Activated T-cell treated with anti-CD3 and anti-CD28 coated beads, Interleukin-2, amount 50 U/mL, for 24 hours (primary cell): ENCODE results near the gene THSD7B.
"Not testable (repeated sequence)": the region's sequence is repeated elsewhere in the genome, so short reads cannot be mapped to it uniquely, and the experiment has no call there.

Experiments
- DNase-seq: peaks from one replicate; pipeline ENCODE4 v3.0.0-alpha.2; 2020
- H3K27ac Mint-ChIP-seq: 2 replicates; pipeline ENCODE4 v1.8.0; 2020; ENCODE audit warnings: mild to moderate bottlenecking, mixed read lengths
- H3K27me3 Mint-ChIP-seq: 2 replicates; pipeline ENCODE4 v1.8.0; 2020; ENCODE audit warnings: mixed read lengths
- H3K36me3 Mint-ChIP-seq: 2 replicates; pipeline ENCODE4 v1.8.0; 2020; ENCODE audit warnings: low read depth, mixed read lengths
- H3K4me1 Mint-ChIP-seq: 2 replicates; pipeline ENCODE4 v1.8.0; 2020; ENCODE audit warnings: low read depth, mixed read lengths
- H3K4me3 Mint-ChIP-seq: 2 replicates; pipeline ENCODE4 v1.8.0; 2020; ENCODE audit warnings: mild to moderate bottlenecking, moderate library complexity, mixed read lengths
- H3K9me3 Mint-ChIP-seq: 2 replicates; pipeline ENCODE4 v1.8.0; 2020; ENCODE audit warnings: mixed read lengths

THSD7B gene

GRCh38 chr2:136765256-136766072 lies at the start of gene THSD7B:
Gene THSD7B (plus strand): TSS chr2:136765545. CDS start chr2:136882179, 116,634 bp downstream.
- H3K27me3 Mint-ChIP-seq = peaks cover 74% of the 10 kb centered on the region
- H3K36me3 Mint-ChIP-seq = no peaks in the 10 kb centered on the region
- no peak within 1 kb of the TSS for H3K27ac Mint-ChIP-seq
- H3K4me3 Mint-ChIP-seq = peak within 1 kb of the TSS; percentile 30
- no peak for DNase-seq
- H3K9me3 Mint-ChIP-seq = no peaks in the 10 kb centered on the region
- peaks cover 14% of the 10 kb centered on the region for H3K4me1 Mint-ChIP-seq

DNA sequence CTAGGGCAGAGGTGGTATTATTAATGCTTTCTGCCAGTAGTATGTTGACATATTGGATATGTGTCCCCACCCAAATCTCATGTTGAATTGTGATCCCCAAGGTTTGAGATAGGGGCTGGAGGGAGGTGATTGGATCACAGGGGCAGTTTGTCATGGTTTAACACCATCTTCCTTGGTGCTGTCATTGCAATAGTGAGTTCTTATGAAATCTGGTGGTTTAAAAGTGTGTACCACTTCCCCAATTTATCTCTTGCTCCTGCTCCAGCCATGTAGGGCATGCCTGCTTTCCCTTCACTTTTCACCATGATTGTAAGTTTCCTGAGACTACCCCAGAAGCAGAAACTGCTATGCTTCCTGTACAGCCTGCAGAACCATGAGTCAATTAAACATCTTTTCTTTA lies 47.1 kb upstream of the THSD7B start:
- H3K27ac Mint-ChIP-seq = no peak overlapping the region
- no peaks in the 10 kb centered on the region for H3K4me1 Mint-ChIP-seq
- H3K4me3 Mint-ChIP-seq = no peak overlapping the region

GRCh38 chr2:136727973-136728699 lies 37.2 kb upstream of the THSD7B start:
- H3K27ac Mint-ChIP-seq = no peak overlapping the region
- no peaks in the 10 kb centered on the region for H3K36me3 Mint-ChIP-seq
- H3K4me3 Mint-ChIP-seq = no peak overlapping the region
- peaks cover 4% of the 10 kb centered on the region for H3K27me3 Mint-ChIP-seq
- no peaks in the 10 kb centered on the region for H3K9me3 Mint-ChIP-seq
- no peak for DNase-seq
- H3K4me1 Mint-ChIP-seq = no peaks in the 10 kb centered on the region

More for the DNA sequence above, 47.1 kb upstream of the THSD7B start:
- H3K36me3 Mint-ChIP-seq = no peaks in the 10 kb centered on the region
- peaks cover 3% of the 10 kb centered on the region for H3K9me3 Mint-ChIP-seq
- DNase-seq = no peak
- no peaks in the 10 kb centered on the region for H3K27me3 Mint-ChIP-seq

- peaks cover 4% of the 10 kb centered on the region for H3K27me3 Mint-ChIP-seq
- no peaks in the 10 kb centered on the region for H3K36me3 Mint-ChIP-seq
- H3K4me3 Mint-ChIP-seq = no peak overlapping the region
- DNase-seq = no peak
- no peaks in the 10 kb centered on the region for H3K9me3 Mint-ChIP-seq
- no peak overlapping the region for H3K27ac Mint-ChIP-seq
- H3K4me1 Mint-ChIP-seq = no peaks in the 10 kb centered on the region
Observed at GRCh38 chr2:136736236-136736635, 29.1 kb upstream of the THSD7B start.

DNA sequence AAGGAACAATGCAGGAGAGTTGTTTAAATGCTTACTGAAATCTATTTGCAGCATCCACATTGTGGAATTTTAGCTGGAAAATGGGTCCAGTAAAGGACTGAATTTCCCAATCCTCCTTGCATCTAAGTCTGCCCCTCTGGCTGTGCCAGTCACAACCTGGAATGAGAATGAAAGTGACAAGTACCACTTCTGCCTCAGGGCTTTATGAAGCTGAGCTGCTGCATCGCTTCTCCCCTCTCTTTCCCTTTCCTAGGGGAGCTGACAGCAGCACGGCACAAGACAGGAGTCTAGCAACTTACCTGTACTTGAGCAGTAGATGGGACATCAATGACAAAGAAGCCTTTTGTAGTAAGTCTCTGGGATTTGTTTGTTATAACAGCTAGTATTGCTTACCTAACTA lies 27.3 kb upstream of the THSD7B start:
- H3K4me3 Mint-ChIP-seq = no peak overlapping the region
- H3K36me3 Mint-ChIP-seq = no peaks in the 10 kb centered on the region
- H3K27ac Mint-ChIP-seq = no peak overlapping the region
- H3K4me1 Mint-ChIP-seq = no peaks in the 10 kb centered on the region
- no peaks in the 10 kb centered on the region for H3K9me3 Mint-ChIP-seq
- no peak for DNase-seq
- H3K27me3 Mint-ChIP-seq = peaks cover 4% of the 10 kb centered on the region

GRCh38 chr2:136741471-136741870 lies 23.9 kb upstream of the THSD7B start:
- no peak for DNase-seq
- H3K36me3 Mint-ChIP-seq = no peaks in the 10 kb centered on the region
- H3K9me3 Mint-ChIP-seq = no peaks in the 10 kb centered on the region
- H3K27ac Mint-ChIP-seq = no peak overlapping the region
- no peak overlapping the region for H3K4me3 Mint-ChIP-seq
- H3K27me3 Mint-ChIP-seq = peaks cover 14% of the 10 kb centered on the region
- no peaks in the 10 kb centered on the region for H3K4me1 Mint-ChIP-seq

GRCh38 chr2:136750065-136750464 lies 15.3 kb upstream of the THSD7B start:
- Mint-ChIP-seq H3K9me3 (no peaks in the 10 kb centered on the region), H3K27ac (no peak overlapping the region), H3K4me3 (no peak overlapping the region), H3K4me1 (no peaks in the 10 kb centered on the region), H3K27me3 (peaks cover under 1% of the 10 kb centered on the region), H3K36me3 (no peaks in the 10 kb centered on the region)
- no peak for DNase-seq

DNA sequence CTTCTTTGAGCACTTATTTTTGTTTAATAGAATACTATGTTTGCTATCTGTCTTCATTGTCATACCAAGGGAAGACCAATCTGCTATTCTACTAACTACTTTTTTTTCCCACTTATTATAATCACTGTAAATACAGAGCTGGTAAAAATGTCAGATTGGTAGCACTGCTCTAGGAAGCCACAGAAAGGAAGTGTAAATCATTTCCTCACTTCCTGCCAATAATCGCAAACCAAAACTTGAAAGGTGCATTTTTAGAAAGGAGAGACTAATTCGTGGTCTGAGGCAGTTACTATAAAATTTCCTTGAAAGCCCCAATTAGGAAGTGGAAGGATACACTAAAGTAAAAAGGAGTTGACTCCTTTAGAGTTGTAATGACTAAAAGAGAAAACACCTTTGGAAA lies 13.9 kb upstream of the THSD7B start:
- Mint-ChIP-seq H3K4me1 (no peaks in the 10 kb centered on the region), H3K9me3 (no peaks in the 10 kb centered on the region), H3K36me3 (no peaks in the 10 kb centered on the region), H3K27me3 (peaks cover 2% of the 10 kb centered on the region), H3K27ac (no peak overlapping the region), H3K4me3 (no peak overlapping the region)
- no peak for DNase-seq

DNA sequence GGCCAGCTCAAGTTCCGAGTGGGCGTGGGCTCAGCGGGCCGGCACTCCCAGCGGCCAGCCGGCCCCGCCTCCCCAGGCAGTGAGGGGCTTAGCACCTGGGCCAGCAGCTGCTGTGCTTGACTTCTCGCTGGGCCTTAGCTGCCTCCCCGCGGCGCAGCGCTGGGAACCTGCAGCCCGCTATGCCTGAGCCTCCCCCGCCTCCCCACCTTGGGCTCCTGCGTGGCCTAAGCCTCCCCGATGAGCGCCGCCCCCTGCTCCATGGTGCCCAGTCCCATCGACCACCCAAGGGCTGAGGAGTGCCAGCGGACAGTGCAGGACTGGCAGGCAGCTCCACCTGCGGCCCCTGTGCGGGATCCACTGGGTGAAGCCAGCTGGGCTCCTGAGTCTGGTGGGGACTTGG lies 6.8 kb upstream of the THSD7B start:
- not testable (repeated sequence) for H3K36me3 Mint-ChIP-seq, DNase-seq, H3K4me1 Mint-ChIP-seq, H3K4me3 Mint-ChIP-seq, H3K9me3 Mint-ChIP-seq, H3K27ac Mint-ChIP-seq
- peaks cover 34% of the 10 kb centered on the region for H3K27me3 Mint-ChIP-seq

GRCh38 chr2:136764452-136765255 lies 691 bp upstream of the THSD7B start:
- no peaks in the 10 kb centered on the region for H3K36me3 Mint-ChIP-seq
- DNase-seq = no peak
- peaks cover 14% of the 10 kb centered on the region for H3K4me1 Mint-ChIP-seq
- no peak overlapping the region for H3K27ac Mint-ChIP-seq
- H3K4me3 Mint-ChIP-seq = peak overlapping the region; percentile 21
- no peaks in the 10 kb centered on the region for H3K9me3 Mint-ChIP-seq
- peaks cover 75% of the 10 kb centered on the region for H3K27me3 Mint-ChIP-seq

DNA sequence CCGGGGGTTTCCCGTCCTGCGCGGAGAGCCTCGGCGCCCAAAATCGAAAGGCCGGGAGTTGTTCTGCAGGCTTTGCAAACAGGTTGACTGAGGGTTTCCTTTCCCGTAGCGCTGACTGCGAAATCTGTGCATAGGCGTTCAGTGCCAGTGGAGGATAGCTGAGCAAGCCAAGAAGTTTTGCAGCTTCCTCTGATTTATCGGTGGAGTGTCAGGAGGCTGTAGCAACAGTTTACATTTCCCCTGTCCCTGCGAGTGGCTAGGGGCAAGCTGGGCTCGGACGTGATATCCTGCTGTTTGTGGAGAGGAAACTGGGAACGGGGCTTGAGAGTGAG lies 694 bp downstream of the THSD7B start:
- DNase-seq = no peak
- Mint-ChIP-seq H3K36me3 (no peaks in the 10 kb centered on the region), H3K4me1 (peaks cover 14% of the 10 kb centered on the region), H3K27ac (no peak overlapping the region), H3K4me3 (no peak overlapping the region), H3K9me3 (no peaks in the 10 kb centered on the region), H3K27me3 (peaks cover 70% of the 10 kb centered on the region)

DNA sequence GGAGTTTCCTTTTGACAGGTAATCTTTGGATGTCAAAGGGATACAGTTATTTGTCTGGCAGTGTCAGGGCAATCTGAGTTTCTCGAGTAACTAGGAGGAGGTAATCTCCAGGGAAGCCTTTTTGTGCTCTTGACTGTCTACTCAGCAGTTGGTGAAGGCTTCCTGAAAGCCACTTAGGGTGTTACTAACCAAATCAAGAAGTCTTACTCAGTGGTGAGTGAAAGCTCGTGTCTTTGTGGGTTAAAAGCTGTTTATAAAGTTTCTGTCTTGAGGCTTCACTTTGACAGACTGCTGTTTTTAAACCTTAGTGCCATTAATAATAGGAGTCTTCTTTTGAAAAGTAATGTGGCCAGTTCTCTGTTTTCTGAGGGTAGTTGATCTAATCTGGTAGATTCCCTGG lies 1.7 kb downstream of the THSD7B start:
- peaks cover 68% of the 10 kb centered on the region for H3K27me3 Mint-ChIP-seq

GRCh38 chr2:136769871-136770270 lies 4.5 kb downstream of the THSD7B start:
- Mint-ChIP-seq H3K27me3 (peaks cover 43% of the 10 kb centered on the region), H3K36me3 (no peaks in the 10 kb centered on the region), H3K27ac (no peak overlapping the region), H3K4me1 (peaks cover 7% of the 10 kb centered on the region), H3K9me3 (no peaks in the 10 kb centered on the region), H3K4me3 (no peak overlapping the region)
- DNase-seq = no peak

More for the DNA sequence above, 1.7 kb downstream of the THSD7B start:
- H3K4me3 Mint-ChIP-seq = no peak overlapping the region
- no peaks in the 10 kb centered on the region for H3K9me3 Mint-ChIP-seq
- no peak for DNase-seq
- H3K27ac Mint-ChIP-seq = no peak overlapping the region
- H3K36me3 Mint-ChIP-seq = no peaks in the 10 kb centered on the region
- H3K4me1 Mint-ChIP-seq = peaks cover 14% of the 10 kb centered on the region

- peaks cover 41% of the 10 kb centered on the region for H3K27me3 Mint-ChIP-seq
- H3K27ac Mint-ChIP-seq = no peak overlapping the region
- H3K9me3 Mint-ChIP-seq = no peaks in the 10 kb centered on the region
- peaks cover 6% of the 10 kb centered on the region for H3K4me1 Mint-ChIP-seq
- no peak overlapping the region for H3K4me3 Mint-ChIP-seq
- H3K36me3 Mint-ChIP-seq = no peaks in the 10 kb centered on the region
- DNase-seq = no peak
Observed at GRCh38 chr2:136770384-136770783, 5.0 kb downstream of the THSD7B start.
